HepG2 (cell line): ENCODE data around the gene FAM169A. TPM values are rescaled to one million over a fixed set of nuclear protein-coding genes. Genes with fewer than 3 reads are reported as not detected.
A peak's percentile ranks its signal among the peaks of the same experiment; 100 is the strongest.

Experiments
- BRF2 ChIP-seq: sonication (generic); formaldehyde crosslinking; IDR thresholded peaks from 2 replicates; pipeline ENCODE4 v1.8.1; 2022; ENCODE audit warnings: mild to moderate bottlenecking, missing genetic modification reagents
- CEBPZ ChIP-seq: IDR thresholded peaks from 2 replicates; pipeline ENCODE4 v1.6.1; 2012; ENCODE audit warnings: low read length, improper control_type of control experiment
- GFI1 ChIP-seq: sonication (generic); formaldehyde crosslinking; IDR thresholded peaks from 2 replicates; pipeline ENCODE4 v1.5.0; 2020; ENCODE audit warnings: missing genetic modification reagents, mild to moderate bottlenecking, borderline replicate concordance
- HES4 ChIP-seq: sonication (generic); formaldehyde crosslinking; IDR thresholded peaks from 2 replicates; pipeline ENCODE4 v1.9.0; 2021; ENCODE audit warnings: mild to moderate bottlenecking, missing genetic modification reagents, borderline replicate concordance
- HNRNPLL ChIP-seq: fragments of 200-400 bp; formaldehyde crosslinking; IDR thresholded peaks from 2 replicates; pipeline ENCODE4 v1.6.1; 2017; ENCODE audit warnings: mild to moderate bottlenecking, low read depth, low read length; ENCODE audit not compliant: poor library complexity, severe bottlenecking
- IKZF5 ChIP-seq: IDR thresholded peaks from 2 replicates; pipeline ENCODE4 v1.6.1; 2018; ENCODE audit warnings: missing genetic modification reagents, mild to moderate bottlenecking, missing compliant biosample characterization
- NAIF1 ChIP-seq: sonication (generic); formaldehyde crosslinking; IDR thresholded peaks from 2 replicates; pipeline ENCODE4 v1.5.0; 2020; ENCODE audit warnings: mild to moderate bottlenecking, missing genetic modification reagents, borderline replicate concordance
- NFE2 ChIP-seq: sonication (generic); formaldehyde crosslinking; IDR thresholded peaks from 2 replicates; pipeline ENCODE4 v1.4.0; 2020; ENCODE audit warnings: missing genetic modification reagents
- SMYD3 ChIP-seq: sonication (generic); formaldehyde crosslinking; IDR thresholded peaks from 2 replicates; pipeline ENCODE4 v1.8.1; 2023; ENCODE audit warnings: mild to moderate bottlenecking, missing genetic modification reagents
- SNAPC4 ChIP-seq: sonication (generic); formaldehyde crosslinking; IDR thresholded peaks from 2 replicates; pipeline ENCODE4 v1.4.0; 2020; ENCODE audit warnings: mild to moderate bottlenecking, missing genetic modification reagents
- U2AF1 ChIP-seq: fragments of 200-400 bp; formaldehyde crosslinking; optimal IDR thresholded peaks from 2 replicates; pipeline ENCODE3; 2017; ENCODE audit warnings: mild to moderate bottlenecking, low read depth, low read length
- ZNF136 ChIP-seq: sonication (generic); formaldehyde crosslinking; IDR thresholded peaks from 2 replicates; pipeline ENCODE4 v1.8.1; 2022; ENCODE audit warnings: low read depth, mild to moderate bottlenecking, moderate library complexity, missing genetic modification reagents
- ZNF337 ChIP-seq: sonication (generic); formaldehyde crosslinking; IDR thresholded peaks from 2 replicates; pipeline ENCODE4 v1.5.1; 2020; ENCODE audit warnings: missing genetic modification reagents, low read depth, mild to moderate bottlenecking, borderline replicate concordance
- ZNF781 ChIP-seq: sonication (generic); formaldehyde crosslinking; IDR thresholded peaks from 2 replicates; pipeline ENCODE4 v1.5.1; 2020; ENCODE audit warnings: borderline replicate concordance, mild to moderate bottlenecking, missing genetic modification reagents; ENCODE audit errors: not compliant biosample characterization
- ZNF784 ChIP-seq: sonication (generic); formaldehyde crosslinking; IDR thresholded peaks from 2 replicates; pipeline ENCODE4 v1.5.1; 2020; ENCODE audit warnings: missing genetic modification reagents, mild to moderate bottlenecking, borderline replicate concordance
- ZSCAN30 ChIP-seq: sonication (generic); formaldehyde crosslinking; IDR thresholded peaks from 2 replicates; pipeline ENCODE4 v1.5.0; 2020; ENCODE audit warnings: mild to moderate bottlenecking, missing genetic modification reagents
- polyA plus RNA-seq, 8 experiments: library from polyadenylated mRNA; depleted of rRNA in 3 of 8; stranded (reverse) in 7 of 8; unstranded in 1 of 8; fragments of >200 nt; fragmentation: Illumina TruSeq in 4 of 8; extraction: Trizol in 4 of 8; gene quantifications; 2 replicates each; pipeline versions ENCODE4 v1.2.1 to v1.2.3, GENCODE V29; 2011 to 2016; ENCODE audit warnings: low read depth in 4 of 8, missing spikeins in 1 of 8, mixed read lengths in 1 of 8; ENCODE audit not compliant: insufficient read depth in 1 of 8
- total RNA-seq, 5 experiments: library from RNA; depleted of rRNA; stranded (reverse); fragments of >200 nt; fragmentation: Illumina TruSeq; extraction: Trizol; gene quantifications; 2 replicates each; pipeline ENCODE4 v1.2.3, GENCODE V29; 2016; ENCODE audit warnings: low read depth in 1 of 5

The FAM169A gene
- total and polyA plus RNA-seq, 2 of the 13 experiments (the other 11 are each of a cell fraction or from before 2014, with no cell fraction given): 21.1 to 110 TPM

GRCh38 chr5:74875994-74876791 lies 10.0 kb upstream of the FAM169A start (continued):
- TF ChIP-seq NFE2: no peak
- no peak for TF ChIP-seq HES4 (CRISPR knock-in tag)
- TF ChIP-seq HNRNPLL: no peak
- no peak for TF ChIP-seq ZNF337 (CRISPR knock-in tag)
- TF ChIP-seq U2AF1: no peak
- TF ChIP-seq GFI1: peak; percentile 68; the same call in 1 of the 2 replicates
- peak; percentile 20; the same call in 1 of the 2 replicates for TF ChIP-seq ZNF784 (CRISPR knock-in tag)
- TF ChIP-seq IKZF5 (CRISPR knock-in tag): peak; percentile 72
- TF ChIP-seq BRF2 (CRISPR knock-in tag): no peak
- peak; percentile 84 for TF ChIP-seq SMYD3 (CRISPR knock-in tag)
- no peak for TF ChIP-seq SNAPC4 (CRISPR knock-in tag)
- no peak for TF ChIP-seq CEBPZ
- no peak for TF ChIP-seq ZNF136 (CRISPR knock-in tag)
- TF ChIP-seq NAIF1 (CRISPR knock-in tag): no peak
- no peak for TF ChIP-seq ZSCAN30 (CRISPR knock-in tag)
- no peak for TF ChIP-seq ZNF781 (CRISPR knock-in tag)
